ENCODE data around the gene SEPTIN11. TPM values are rescaled to one million over a fixed set of nuclear protein-coding genes. Genes with fewer than 3 reads are reported as not detected.

Gene SEPTIN11
- total and polyA plus RNA-seq, 2 of the 4 experiments (the other 2 are of a cell fraction) = 267 to 573 TPM

DNA sequence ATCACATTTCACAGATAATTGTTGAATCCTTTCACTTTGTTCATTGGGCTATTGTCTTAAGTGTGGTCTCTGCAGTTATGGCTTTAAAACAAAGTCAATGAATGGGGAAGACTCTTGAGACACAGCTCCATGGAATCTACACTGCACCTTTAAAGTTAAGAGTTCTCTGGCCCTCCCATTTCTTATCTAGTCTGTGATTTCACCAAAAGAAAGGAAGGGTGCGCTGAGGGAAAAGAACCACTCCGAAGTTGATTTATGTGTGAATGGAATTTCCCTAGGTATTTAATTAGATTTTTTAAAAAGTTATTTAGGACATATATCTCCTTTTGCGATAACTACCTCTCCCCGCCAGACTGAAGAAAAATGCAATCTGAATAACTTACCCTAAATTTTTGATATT lies 2.5 kb downstream of the SEPTIN11 start:
- peak overlapping the region; percentile 72; the same call in 1 of the 2 replicates for H3K18ac ChIP-seq (ENCODE audit: low read depth, low read length)
- H3K9me1 ChIP-seq (ENCODE audit: insufficient read depth, low read length) = peaks cover 22% of the 10 kb centered on the region
- H3K23ac ChIP-seq (ENCODE audit: low read depth, low read length) = peak overlapping the region; percentile 68; the same call in 1 of the 2 replicates
- H3K27me3 ChIP-seq (ENCODE audit: control insufficient read depth, insufficient read depth, low read length) = no peaks in the 10 kb centered on the region
- dilution Hi-C loops (cut with HindIII; ENCODE audit: low sequenced_read_pairs, unreplicated experiment) (no loop called here), intact Hi-C loops (cut with micrococcal nuclease) (loop anchor here (5.0 kb wide), 2 partner anchors 70 to 205 kb away; partner anchors contain the start of gene CCNG2), in situ Hi-C loops (cut with MboI; ENCODE audit: low sequenced_read_pairs) (loop anchor here (10.0 kb wide), 1 partner anchor 73 kb away; no protein-coding TSS in a partner anchor)
- no peak overlapping the region for H2AK5ac ChIP-seq (ENCODE audit: low read depth, low read length)
- H3K79me1 ChIP-seq (ENCODE audit: low read depth in 1 of 2, low read length in 2 of 2) = peaks cover 0 to 56% of the 10 kb centered on the region in 2 experiments
- TF ChIP-seq, protein P1, sequence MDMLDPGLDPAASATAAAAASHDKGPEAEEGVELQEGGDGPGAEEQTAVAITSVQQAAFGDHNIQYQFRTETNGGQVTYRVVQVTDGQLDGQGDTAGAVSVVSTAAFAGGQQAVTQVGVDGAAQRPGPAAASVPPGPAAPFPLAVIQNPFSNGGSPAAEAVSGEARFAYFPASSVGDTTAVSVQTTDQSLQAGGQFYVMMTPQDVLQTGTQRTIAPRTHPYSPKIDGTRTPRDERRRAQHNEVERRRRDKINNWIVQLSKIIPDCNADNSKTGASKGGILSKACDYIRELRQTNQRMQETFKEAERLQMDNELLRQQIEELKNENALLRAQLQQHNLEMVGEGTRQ (IDR thresholded peaks at IDR 0.05; ENCODE audit: low read depth, low read length) = no peak
- TF ChIP-seq SMC3 (IDR thresholded peaks at IDR 0.05; ENCODE audit: low read depth, low read length) = no peak
- TF ChIP-seq RFX5 (IDR thresholded peaks at IDR 0.05; ENCODE audit: low read depth, low read length) = no peak
- ATAC-seq (ENCODE audit: low read depth) = no peak
- H2BK120ac ChIP-seq (ENCODE audit: low read depth, low read length) = no peak overlapping the region
- H3K14ac ChIP-seq (replicated peaks; ENCODE audit: low read depth, low read length) = peak overlapping the region; percentile 69
- H3K9me3 ChIP-seq (ENCODE audit: control insufficient read depth, insufficient read depth, low read length) = no peaks in the 10 kb centered on the region
- peak overlapping the region; percentile 25; the same call in 1 of the 2 replicates for H3K27ac ChIP-seq (ENCODE audit: insufficient read depth, low read length)
- no peak overlapping the region for H4K91ac ChIP-seq (ENCODE audit: insufficient read depth, low read depth, low read length)
- H4K20me1 ChIP-seq (ENCODE audit: insufficient read depth, low read length) = peaks cover 70% of the 10 kb centered on the region
- H4K8ac ChIP-seq (ENCODE audit: low read depth in 2 of 2, low read length in 2 of 2) = no peak overlapping the region; a peak in 1 of 4 replicates
- H3K4ac ChIP-seq (ENCODE audit: low read depth, low read length) = no peak overlapping the region; the same call in 1 of the 2 replicates
- H3K9ac ChIP-seq (ENCODE audit: low read depth, low read length) = peak overlapping the region; percentile 90; the same call in 1 of the 2 replicates
- H2BK15ac ChIP-seq (ENCODE audit: low read depth, low read length) = peak overlapping the region; percentile 51; the same call in 1 of the 3 replicates
- H3K56ac ChIP-seq (ENCODE audit: extremely low read depth, insufficient read depth, low read length) = peak overlapping the region; percentile 56; the same call in 1 of the 2 replicates
- ChIA-PET CTCF (interaction anchor here (0.6 to 1.4 kb wide), 2 partner anchors 95 to 179 kb away, joined by 3 to 8 read pairs; no protein-coding TSS in a partner anchor), POLR2A (ENCODE audit: unreplicated experiment) (interaction anchor here (0.7 to 0.9 kb wide), 4 partner anchors 40 to 214 kb away, joined by 3 to 11 read pairs (median 4); no protein-coding TSS in a partner anchor)
- no TSS peak for BruUV-seq (replicated peaks)
- peak overlapping the region; percentile 57 for H3K4me3 ChIP-seq (ENCODE audit: insufficient read depth, low read depth, low read length)
- H3K4me2 ChIP-seq (ENCODE audit: low read depth, low read length) = peak overlapping the region; percentile 92
- H2AK9ac ChIP-seq (replicated peaks; ENCODE audit: low read depth, low read length, poor library complexity) = no peak overlapping the region
- peaks cover 17% of the 10 kb centered on the region for H3K4me1 ChIP-seq (ENCODE audit: control insufficient read depth, insufficient read depth, low read length)
- WGBS, 2 experiments (ENCODE audit: extremely low coverage in 2 of 2, insufficient read length in 1 of 2) = no CpG with 5 or more reads among the region's 4 CpGs
- peaks cover 5% of the 10 kb centered on the region for H3K36me3 ChIP-seq (ENCODE audit: control insufficient read depth, insufficient read depth, low read length)
- DNase-seq = no peak
- no peak overlapping the region for H2BK20ac ChIP-seq (ENCODE audit: low read depth, low read length)
- no peak overlapping the region for H2AFZ ChIP-seq (replicated peaks; ENCODE audit: low read length, poor library complexity)
- no peak overlapping the region for H4K5ac ChIP-seq (ENCODE audit: low read depth, low read length)
- peak overlapping the region; percentile 51 for H2BK5ac ChIP-seq (ENCODE audit: low read depth, low read length, poor library complexity, severe bottlenecking)

All from IMR-90 (cell line).